ENCODE data around the gene PDXP.
"Not testable (repeated sequence)": the region's sequence is repeated elsewhere in the genome, so short reads cannot be mapped to it uniquely, and the experiment has no call there.

The PDXP gene

GRCh38 chr22:37658133-37659065 lies at the start of gene PDXP:
Gene PDXP (plus strand): TSS chr22:37658723. CDS start chr22:37658783, 60 bp downstream.
- Histone ChIP-seq H3K27me3 (ENCODE audit: insufficient read depth, insufficient read length) (no peaks in the 10 kb centered on the region), H3K4me3 (ENCODE audit: insufficient read length, low read depth) (peak within 1 kb of the TSS; percentile 88), H3K9me3 (ENCODE audit: insufficient read depth, low read length) (no peaks in the 10 kb centered on the region), H3K36me3 (ENCODE audit: insufficient read depth, insufficient read length, low read length) (peaks cover 24% of the 10 kb centered on the region), H3K4me1 (ENCODE audit: insufficient read depth, insufficient read length) (peaks cover 17% of the 10 kb centered on the region), H3K9ac (ENCODE audit: insufficient read length, low read depth) (peak within 1 kb of the TSS; percentile 90)
- TF ChIP-seq ZNF274 (IDR thresholded peaks at IDR 0.05; ENCODE audit: low read depth, low read length) (no peak), YY1 (IDR thresholded peaks at IDR 0.05; ENCODE audit: insufficient read depth, insufficient read length) (no peak), SUZ12 (IDR thresholded peaks at IDR 0.05; ENCODE audit: extremely low read depth, insufficient read depth, insufficient read length) (no peak)
- peak; percentile 98 for DNase-seq (ENCODE audit: low read depth, low spot score)

- Histone ChIP-seq H3K4me1 (ENCODE audit: insufficient read depth, insufficient read length) (peaks cover 7% of the 10 kb centered on the region), H3K36me3 (ENCODE audit: insufficient read depth, insufficient read length, low read length) (peaks cover 12% of the 10 kb centered on the region), H3K27me3 (ENCODE audit: insufficient read depth, insufficient read length) (no peaks in the 10 kb centered on the region), H3K4me3 (ENCODE audit: insufficient read length, low read depth) (peak overlapping the region; percentile 92), H3K9me3 (ENCODE audit: insufficient read depth, low read length) (no peaks in the 10 kb centered on the region), H3K9ac (ENCODE audit: insufficient read length, low read depth) (peak overlapping the region; percentile 93)
- TF ChIP-seq YY1 (IDR thresholded peaks at IDR 0.05; ENCODE audit: insufficient read depth, insufficient read length) (no peak), SUZ12 (IDR thresholded peaks at IDR 0.05; ENCODE audit: extremely low read depth, insufficient read depth, insufficient read length) (no peak)
- no peak for DNase-seq (ENCODE audit: low read depth, low spot score)
Observed at GRCh38 chr22:37609240-37610152, 49.0 kb upstream of the PDXP start.

GRCh38 chr22:37610153-37610475 lies 48.4 kb upstream of the PDXP start:
- peak overlapping the region; percentile 93 for H3K9ac ChIP-seq (ENCODE audit: insufficient read length, low read depth)
- not testable (repeated sequence) for DNase-seq (ENCODE audit: low read depth, low spot score); H3K4me1 ChIP-seq (ENCODE audit: insufficient read depth, insufficient read length); H3K9me3 ChIP-seq (ENCODE audit: insufficient read depth, low read length); H3K27me3 ChIP-seq (ENCODE audit: insufficient read depth, insufficient read length)
- peak overlapping the region; percentile 92 for H3K4me3 ChIP-seq (ENCODE audit: insufficient read length, low read depth)
- H3K36me3 ChIP-seq (ENCODE audit: insufficient read depth, insufficient read length, low read length) = peaks cover 16% of the 10 kb centered on the region

- no peak for DNase-seq (ENCODE audit: low read depth, low spot score)
- peaks cover 16% of the 10 kb centered on the region for H3K36me3 ChIP-seq (ENCODE audit: insufficient read depth, insufficient read length, low read length)
- H3K27me3 ChIP-seq (ENCODE audit: insufficient read depth, insufficient read length) = no peaks in the 10 kb centered on the region
- H3K4me1 ChIP-seq (ENCODE audit: insufficient read depth, insufficient read length) = peaks cover 3% of the 10 kb centered on the region
- no peak overlapping the region for H3K4me3 ChIP-seq (ENCODE audit: insufficient read length, low read depth)
- H3K9me3 ChIP-seq (ENCODE audit: insufficient read depth, low read length) = no peaks in the 10 kb centered on the region
- TF ChIP-seq YY1 (IDR thresholded peaks at IDR 0.05; ENCODE audit: insufficient read depth, insufficient read length) = no peak
- no peak for TF ChIP-seq SUZ12 (IDR thresholded peaks at IDR 0.05; ENCODE audit: extremely low read depth, insufficient read depth, insufficient read length)
- no peak for TF ChIP-seq ZNF274 (IDR thresholded peaks at IDR 0.05; ENCODE audit: low read depth, low read length)
- peak overlapping the region; percentile 50 for H3K9ac ChIP-seq (ENCODE audit: insufficient read length, low read depth)
Observed at GRCh38 chr22:37610480-37611129, 47.9 kb upstream of the PDXP start.

- Histone ChIP-seq H3K4me1 (ENCODE audit: insufficient read depth, insufficient read length) (peaks cover 3% of the 10 kb centered on the region), H3K9ac (ENCODE audit: insufficient read length, low read depth) (no peak overlapping the region), H3K4me3 (ENCODE audit: insufficient read length, low read depth) (no peak overlapping the region), H3K9me3 (ENCODE audit: insufficient read depth, low read length) (no peaks in the 10 kb centered on the region), H3K27me3 (ENCODE audit: insufficient read depth, insufficient read length) (no peaks in the 10 kb centered on the region), H3K36me3 (ENCODE audit: insufficient read depth, insufficient read length, low read length) (peaks cover 19% of the 10 kb centered on the region)
- DNase-seq (ENCODE audit: low read depth, low spot score) = no peak
- TF ChIP-seq SUZ12 (IDR thresholded peaks at IDR 0.05; ENCODE audit: extremely low read depth, insufficient read depth, insufficient read length) (no peak), ZNF274 (IDR thresholded peaks at IDR 0.05; ENCODE audit: low read depth, low read length) (no peak), YY1 (IDR thresholded peaks at IDR 0.05; ENCODE audit: insufficient read depth, insufficient read length) (no peak)
Observed at GRCh38 chr22:37611207-37611606, 47.3 kb upstream of the PDXP start.

GRCh38 chr22:37616201-37617083 lies 42.1 kb upstream of the PDXP start:
- H3K36me3 ChIP-seq (ENCODE audit: insufficient read depth, insufficient read length, low read length) = peaks cover 60% of the 10 kb centered on the region
- no peak overlapping the region for H3K9ac ChIP-seq (ENCODE audit: insufficient read length, low read depth)
- TF ChIP-seq ZNF274 (IDR thresholded peaks at IDR 0.05; ENCODE audit: low read depth, low read length) (no peak), SUZ12 (IDR thresholded peaks at IDR 0.05; ENCODE audit: extremely low read depth, insufficient read depth, insufficient read length) (no peak), YY1 (IDR thresholded peaks at IDR 0.05; ENCODE audit: insufficient read depth, insufficient read length) (no peak)
- DNase-seq (ENCODE audit: low read depth, low spot score) = no peak
- H3K9me3 ChIP-seq (ENCODE audit: insufficient read depth, low read length) = no peaks in the 10 kb centered on the region
- H3K27me3 ChIP-seq (ENCODE audit: insufficient read depth, insufficient read length) = no peaks in the 10 kb centered on the region
- no peak overlapping the region for H3K4me3 ChIP-seq (ENCODE audit: insufficient read length, low read depth)
- H3K4me1 ChIP-seq (ENCODE audit: insufficient read depth, insufficient read length) = peaks cover 3% of the 10 kb centered on the region

All from NT2/D1 (cell line).